ENCODE results near the gene SOX1. TPM values are rescaled to one million over a fixed set of nuclear protein-coding genes. Genes with fewer than 3 reads are reported as not detected.

SOX1 gene
- total and polyA plus RNA-seq, 4 donors, result not detected

DNA sequence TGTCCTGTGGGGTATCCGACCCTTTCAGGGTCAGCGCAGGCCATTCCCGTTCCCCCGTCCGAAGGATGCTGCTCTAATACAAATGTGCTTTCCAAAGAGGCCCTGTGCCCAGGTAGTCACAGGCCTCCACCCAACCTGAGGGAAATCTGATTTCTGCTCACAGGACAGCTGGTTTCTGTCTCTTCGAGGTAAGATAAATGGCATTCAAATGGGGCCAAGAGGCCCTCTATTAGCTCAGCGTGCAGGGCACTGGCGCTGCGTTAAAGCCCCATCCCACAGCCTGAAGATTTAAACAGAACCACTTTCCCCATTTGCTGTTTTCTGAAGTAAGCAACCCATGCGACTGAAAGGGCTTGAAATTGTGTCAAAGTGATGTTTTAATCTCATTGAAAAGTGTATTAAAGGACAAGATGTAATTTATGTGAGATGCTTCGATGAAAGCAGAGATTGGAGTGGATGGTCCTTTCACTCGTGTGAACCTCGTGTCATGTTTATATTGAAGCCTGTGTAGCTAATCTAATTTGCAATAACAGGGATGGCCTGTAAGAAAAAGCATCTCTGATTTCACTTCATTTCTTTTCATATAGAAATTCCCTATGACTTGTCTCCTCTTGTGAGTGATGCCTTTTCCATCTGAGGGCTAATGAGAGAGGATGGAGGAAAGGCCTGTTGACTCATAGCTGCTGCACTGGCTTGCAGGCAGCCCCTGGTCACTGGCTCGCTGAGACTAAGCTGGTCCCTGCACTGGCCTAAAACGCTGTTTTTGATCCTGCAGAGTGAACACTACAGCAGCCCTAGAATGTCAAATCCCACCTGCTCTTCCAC is 7.3 kb upstream of the SOX1 start:
- TF ChIP-seq, protein P1, sequence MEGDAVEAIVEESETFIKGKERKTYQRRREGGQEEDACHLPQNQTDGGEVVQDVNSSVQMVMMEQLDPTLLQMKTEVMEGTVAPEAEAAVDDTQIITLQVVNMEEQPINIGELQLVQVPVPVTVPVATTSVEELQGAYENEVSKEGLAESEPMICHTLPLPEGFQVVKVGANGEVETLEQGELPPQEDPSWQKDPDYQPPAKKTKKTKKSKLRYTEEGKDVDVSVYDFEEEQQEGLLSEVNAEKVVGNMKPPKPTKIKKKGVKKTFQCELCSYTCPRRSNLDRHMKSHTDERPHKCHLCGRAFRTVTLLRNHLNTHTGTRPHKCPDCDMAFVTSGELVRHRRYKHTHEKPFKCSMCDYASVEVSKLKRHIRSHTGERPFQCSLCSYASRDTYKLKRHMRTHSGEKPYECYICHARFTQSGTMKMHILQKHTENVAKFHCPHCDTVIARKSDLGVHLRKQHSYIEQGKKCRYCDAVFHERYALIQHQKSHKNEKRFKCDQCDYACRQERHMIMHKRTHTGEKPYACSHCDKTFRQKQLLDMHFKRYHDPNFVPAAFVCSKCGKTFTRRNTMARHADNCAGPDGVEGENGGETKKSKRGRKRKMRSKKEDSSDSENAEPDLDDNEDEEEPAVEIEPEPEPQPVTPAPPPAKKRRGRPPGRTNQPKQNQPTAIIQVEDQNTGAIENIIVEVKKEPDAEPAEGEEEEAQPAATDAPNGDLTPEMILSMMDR (IDR thresholded peaks at IDR 0.05; ENCODE audit: low read depth, low read length, missing input control), result no peak
- TF ChIP-seq SP1 (IDR thresholded peaks at IDR 0.05) (no peak), HNF4A (conservative IDR thresholded peaks at IDR 0.05) (no peak), YY1 (IDR thresholded peaks at IDR 0.05) (no peak)
- TF ChIP-seq, protein P2, sequence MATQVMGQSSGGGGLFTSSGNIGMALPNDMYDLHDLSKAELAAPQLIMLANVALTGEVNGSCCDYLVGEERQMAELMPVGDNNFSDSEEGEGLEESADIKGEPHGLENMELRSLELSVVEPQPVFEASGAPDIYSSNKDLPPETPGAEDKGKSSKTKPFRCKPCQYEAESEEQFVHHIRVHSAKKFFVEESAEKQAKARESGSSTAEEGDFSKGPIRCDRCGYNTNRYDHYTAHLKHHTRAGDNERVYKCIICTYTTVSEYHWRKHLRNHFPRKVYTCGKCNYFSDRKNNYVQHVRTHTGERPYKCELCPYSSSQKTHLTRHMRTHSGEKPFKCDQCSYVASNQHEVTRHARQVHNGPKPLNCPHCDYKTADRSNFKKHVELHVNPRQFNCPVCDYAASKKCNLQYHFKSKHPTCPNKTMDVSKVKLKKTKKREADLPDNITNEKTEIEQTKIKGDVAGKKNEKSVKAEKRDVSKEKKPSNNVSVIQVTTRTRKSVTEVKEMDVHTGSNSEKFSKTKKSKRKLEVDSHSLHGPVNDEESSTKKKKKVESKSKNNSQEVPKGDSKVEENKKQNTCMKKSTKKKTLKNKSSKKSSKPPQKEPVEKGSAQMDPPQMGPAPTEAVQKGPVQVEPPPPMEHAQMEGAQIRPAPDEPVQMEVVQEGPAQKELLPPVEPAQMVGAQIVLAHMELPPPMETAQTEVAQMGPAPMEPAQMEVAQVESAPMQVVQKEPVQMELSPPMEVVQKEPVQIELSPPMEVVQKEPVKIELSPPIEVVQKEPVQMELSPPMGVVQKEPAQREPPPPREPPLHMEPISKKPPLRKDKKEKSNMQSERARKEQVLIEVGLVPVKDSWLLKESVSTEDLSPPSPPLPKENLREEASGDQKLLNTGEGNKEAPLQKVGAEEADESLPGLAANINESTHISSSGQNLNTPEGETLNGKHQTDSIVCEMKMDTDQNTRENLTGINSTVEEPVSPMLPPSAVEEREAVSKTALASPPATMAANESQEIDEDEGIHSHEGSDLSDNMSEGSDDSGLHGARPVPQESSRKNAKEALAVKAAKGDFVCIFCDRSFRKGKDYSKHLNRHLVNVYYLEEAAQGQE (IDR thresholded peaks at IDR 0.05), result no peak

DNA sequence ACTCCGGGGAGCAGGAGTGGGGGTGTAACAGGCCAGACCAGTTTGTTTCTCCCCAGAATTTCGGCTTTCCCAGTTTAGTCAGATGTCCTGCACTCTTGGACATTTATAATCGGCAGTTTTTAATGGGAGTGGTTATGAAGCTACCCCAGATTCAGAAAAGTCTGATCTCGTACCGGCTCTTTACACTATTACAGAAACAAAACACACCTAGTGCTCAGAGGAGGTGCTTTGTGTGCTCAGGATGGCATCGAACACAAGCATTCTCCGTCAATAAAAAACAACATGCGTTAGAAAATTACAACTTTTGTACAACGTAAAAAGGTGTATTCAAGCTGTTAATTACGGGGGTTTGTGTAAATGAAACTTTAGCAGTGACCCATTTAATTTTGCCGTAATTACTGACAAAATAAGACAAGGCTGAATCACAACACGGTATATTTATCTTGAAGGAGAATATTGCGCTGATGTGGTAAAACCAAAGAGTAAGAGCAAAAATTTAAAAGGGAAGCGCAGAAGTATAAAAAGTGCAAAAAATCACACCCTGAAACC is 6.6 kb upstream of the SOX1 start:
- Histone ChIP-seq H3K4me1 (ENCODE audit: control insufficient read depth in 4 of 4, insufficient read depth in 4 of 4, low read length in 3 of 4) (peaks cover 0 to 32% (median 11%) of the 10 kb centered on the region in 4 donors), H3K9me3 (ENCODE audit: control insufficient read depth in 4 of 4, low read length in 3 of 4) (no peaks in the 10 kb centered on the region), H3K36me3 (ENCODE audit: control insufficient read depth in 4 of 4, insufficient read depth in 3 of 4, low read depth in 1 of 4, low read length in 3 of 4) (no peaks in the 10 kb centered on the region), H3K27me3 (ENCODE audit: control insufficient read depth in 4 of 4, insufficient read depth in 4 of 4, low read length in 3 of 4) (peaks cover under 1 to 49% (median 22%) of the 10 kb centered on the region in 4 donors), H3K4me3 (ENCODE audit: low read depth in 1 of 3, low read length in 3 of 3) (no peak overlapping the region), H3K27ac (ENCODE audit: low read depth in 1 of 2, low read length in 2 of 2) (no peak overlapping the region), H3K9ac (ENCODE audit: low read depth in 1 of 2, low read length in 2 of 2) (no peak overlapping the region)
- no peak for TF ChIP-seq JUND (IDR thresholded peaks at IDR 0.05)
- TF ChIP-seq GABPA (IDR thresholded peaks at IDR 0.05 in 1 of 2, conservative IDR thresholded peaks at IDR 0.05 in 1 of 2), result no peak
- no peak for TF ChIP-seq RAD21 (IDR thresholded peaks at IDR 0.05)
- TF ChIP-seq EGR1 (IDR thresholded peaks at IDR 0.05; ENCODE audit: low read depth in 2 of 2), result no peak
- TF ChIP-seq, protein P3, sequence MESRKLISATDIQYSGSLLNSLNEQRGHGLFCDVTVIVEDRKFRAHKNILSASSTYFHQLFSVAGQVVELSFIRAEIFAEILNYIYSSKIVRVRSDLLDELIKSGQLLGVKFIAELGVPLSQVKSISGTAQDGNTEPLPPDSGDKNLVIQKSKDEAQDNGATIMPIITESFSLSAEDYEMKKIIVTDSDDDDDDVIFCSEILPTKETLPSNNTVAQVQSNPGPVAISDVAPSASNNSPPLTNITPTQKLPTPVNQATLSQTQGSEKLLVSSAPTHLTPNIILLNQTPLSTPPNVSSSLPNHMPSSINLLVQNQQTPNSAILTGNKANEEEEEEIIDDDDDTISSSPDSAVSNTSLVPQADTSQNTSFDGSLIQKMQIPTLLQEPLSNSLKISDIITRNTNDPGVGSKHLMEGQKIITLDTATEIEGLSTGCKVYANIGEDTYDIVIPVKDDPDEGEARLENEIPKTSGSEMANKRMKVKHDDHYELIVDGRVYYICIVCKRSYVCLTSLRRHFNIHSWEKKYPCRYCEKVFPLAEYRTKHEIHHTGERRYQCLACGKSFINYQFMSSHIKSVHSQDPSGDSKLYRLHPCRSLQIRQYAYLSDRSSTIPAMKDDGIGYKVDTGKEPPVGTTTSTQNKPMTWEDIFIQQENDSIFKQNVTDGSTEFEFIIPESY (IDR thresholded peaks at IDR 0.05), result no peak
- TF ChIP-seq, protein P2 (IDR thresholded peaks at IDR 0.05), result no peak
- TF ChIP-seq, protein P1 (IDR thresholded peaks at IDR 0.05; ENCODE audit: low read depth, low read length, missing input control), result no peak
- no peak for TF ChIP-seq HNF4G (IDR thresholded peaks at IDR 0.05)
- TF ChIP-seq, protein P4, sequence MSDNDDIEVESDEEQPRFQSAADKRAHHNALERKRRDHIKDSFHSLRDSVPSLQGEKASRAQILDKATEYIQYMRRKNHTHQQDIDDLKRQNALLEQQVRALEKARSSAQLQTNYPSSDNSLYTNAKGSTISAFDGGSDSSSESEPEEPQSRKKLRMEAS (IDR thresholded peaks at IDR 0.05), result no peak
- TF ChIP-seq FOXA2 (IDR thresholded peaks at IDR 0.05), result no peak
- TF ChIP-seq HNF4A (conservative IDR thresholded peaks at IDR 0.05), result no peak
- TF ChIP-seq FOXA1 (IDR thresholded peaks at IDR 0.05), result no peak
- 10% methylated on average over 14 of the region's 14 CpGs for WGBS
- DNase-seq (ENCODE audit: low spot score), result no peak

More for the DNA sequence above, 7.3 kb upstream of the SOX1 start:
- WGBS, result 10% methylated on average over 15 of the region's 15 CpGs
- Histone ChIP-seq H3K27ac (ENCODE audit: low read depth in 1 of 2, low read length in 2 of 2) (no peak overlapping the region), H3K36me3 (ENCODE audit: control insufficient read depth in 4 of 4, insufficient read depth in 3 of 4, low read depth in 1 of 4, low read length in 3 of 4) (no peaks in the 10 kb centered on the region), H3K27me3 (ENCODE audit: control insufficient read depth in 4 of 4, insufficient read depth in 4 of 4, low read length in 3 of 4) (peaks cover 0 to 47% (median 24%) of the 10 kb centered on the region in 4 donors), H3K4me1 (ENCODE audit: control insufficient read depth in 4 of 4, insufficient read depth in 4 of 4, low read length in 3 of 4) (peaks cover 0 to 32% (median 14%) of the 10 kb centered on the region in 4 donors), H3K9ac (ENCODE audit: low read depth in 1 of 2, low read length in 2 of 2) (no peak overlapping the region), H3K4me3 (ENCODE audit: low read depth in 1 of 3, low read length in 3 of 3) (no peak overlapping the region), H3K9me3 (ENCODE audit: control insufficient read depth in 4 of 4, low read length in 3 of 4) (no peaks in the 10 kb centered on the region)
- DNase-seq (ENCODE audit: low spot score), result no peak
